NOMO-1 (cell line): ENCODE results near the gene WDR37.
"Not testable (repeated sequence)": the region's sequence is repeated elsewhere in the genome, so short reads cannot be mapped to it uniquely, and the experiment has no call there.

ENCODE experiments used
- DNase-seq, 2 experiments: peaks; one replicate each; lab custom pipeline; 2025; ENCODE audit not compliant: unreplicated experiment in 2 of 2; lab: John Stamatoyannopoulos, UW

The WDR37 gene

DNA sequence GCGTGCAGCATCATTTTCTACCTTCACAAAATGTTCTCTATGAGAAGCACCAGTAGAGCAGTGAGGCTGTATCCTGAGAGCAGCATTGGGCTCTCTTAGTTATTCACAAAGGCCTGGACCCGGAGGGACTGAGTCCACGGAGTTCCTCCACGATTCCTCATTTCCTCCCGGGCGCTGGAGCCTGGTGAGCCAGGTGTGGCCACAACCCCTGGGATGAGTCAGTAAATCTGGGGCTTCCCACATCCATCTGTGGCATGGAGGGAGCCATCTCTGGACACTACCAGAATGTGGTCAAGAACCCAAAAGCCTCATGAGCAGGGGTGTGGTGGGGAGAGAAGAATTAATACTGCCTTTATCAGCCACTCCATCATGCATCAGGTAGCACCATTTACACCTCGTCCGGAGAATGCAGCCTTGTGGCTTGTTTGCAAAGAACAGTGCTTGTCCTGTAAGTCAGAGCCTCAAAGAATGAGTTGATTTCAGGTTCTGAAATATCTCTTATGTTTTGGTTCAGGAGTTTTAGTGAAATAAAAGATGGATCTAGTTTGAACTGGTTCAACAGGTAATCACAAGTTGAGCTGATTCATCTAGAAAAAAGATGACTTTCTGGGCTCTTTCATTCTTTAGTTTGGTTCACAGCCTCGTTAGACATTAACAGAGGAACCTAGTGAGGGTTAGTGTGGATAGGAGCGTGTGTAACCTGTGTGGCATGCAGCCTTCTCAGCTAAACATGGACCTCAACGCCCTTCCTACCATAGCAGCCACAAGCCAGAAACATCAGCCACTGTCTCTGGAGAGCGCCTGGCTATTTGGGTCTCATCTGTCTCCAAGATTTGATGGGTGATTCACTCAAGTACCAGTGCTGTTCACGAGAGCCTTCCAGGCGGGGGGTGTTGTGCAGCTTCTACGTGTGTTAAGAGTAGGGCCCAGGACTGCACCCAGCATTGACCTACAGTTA is 95.2 kb downstream of the WDR37 start:
- no peak for DNase-seq

DNA sequence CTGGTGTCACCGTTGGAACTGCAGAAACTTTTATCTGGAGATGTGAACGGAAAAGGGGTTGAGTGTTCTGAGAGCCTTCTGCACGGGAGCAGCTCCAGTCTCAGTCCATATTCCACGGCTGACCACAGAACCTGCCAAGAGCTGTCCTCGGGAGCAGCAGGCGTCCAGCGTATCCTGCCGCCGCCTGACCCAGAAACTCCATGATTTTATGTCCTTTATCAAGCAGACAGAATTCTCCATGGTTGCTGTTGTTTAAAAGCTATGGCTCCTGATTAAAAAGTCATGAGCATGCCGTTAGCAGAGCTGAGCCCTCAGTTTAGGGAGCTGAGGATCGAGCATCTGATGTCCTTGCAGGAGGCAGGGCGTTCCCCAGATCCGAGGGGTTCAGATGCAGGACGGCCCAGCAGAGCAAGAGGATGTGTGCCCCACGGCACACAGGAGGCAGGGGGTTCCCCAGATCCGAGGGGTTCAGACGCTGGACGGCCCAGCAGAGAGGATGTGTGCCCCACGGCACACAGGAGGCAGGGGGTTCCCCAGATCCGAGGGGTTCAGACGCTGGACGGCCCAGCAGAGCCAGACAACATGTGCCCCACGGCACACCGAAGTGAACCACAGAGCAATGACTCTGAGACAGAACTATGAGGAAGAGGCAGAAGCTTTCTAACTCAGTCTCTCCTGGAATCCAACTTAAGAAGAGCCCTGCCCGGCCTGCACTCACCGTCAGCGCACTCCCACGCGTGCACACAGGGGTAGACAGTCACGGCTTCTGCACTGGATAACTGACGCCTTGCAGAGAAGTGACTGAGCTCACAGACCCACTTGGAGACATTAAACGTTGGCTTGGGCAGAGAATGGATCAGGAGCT is 96.4 kb downstream of the WDR37 start:
- no peak for DNase-seq

DNA sequence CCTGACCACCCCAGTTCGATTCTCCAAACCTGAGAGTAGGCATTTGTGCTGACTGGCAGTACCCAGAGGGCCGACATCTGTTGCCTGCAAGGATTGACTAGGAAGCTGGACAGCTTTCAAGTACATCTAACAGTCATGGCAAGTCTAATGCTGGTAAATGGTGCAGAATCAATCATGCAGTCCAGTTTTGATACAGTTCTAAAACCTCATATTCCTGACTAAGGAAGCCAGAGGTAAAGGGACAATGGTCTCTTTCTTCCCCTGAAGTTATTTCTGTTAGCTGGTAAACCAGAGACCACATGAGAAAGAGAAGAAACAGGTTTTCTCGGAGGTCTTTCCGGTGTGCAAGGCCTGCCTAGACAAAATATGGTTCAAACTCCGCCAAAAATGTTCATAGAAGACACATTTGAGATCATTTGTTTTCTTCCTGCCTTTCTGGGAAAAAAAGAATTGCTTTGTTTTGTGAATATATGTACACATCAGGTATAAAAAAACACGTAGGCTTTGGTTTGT is 97.1 kb downstream of the WDR37 start:
- DNase-seq: no peak

DNA sequence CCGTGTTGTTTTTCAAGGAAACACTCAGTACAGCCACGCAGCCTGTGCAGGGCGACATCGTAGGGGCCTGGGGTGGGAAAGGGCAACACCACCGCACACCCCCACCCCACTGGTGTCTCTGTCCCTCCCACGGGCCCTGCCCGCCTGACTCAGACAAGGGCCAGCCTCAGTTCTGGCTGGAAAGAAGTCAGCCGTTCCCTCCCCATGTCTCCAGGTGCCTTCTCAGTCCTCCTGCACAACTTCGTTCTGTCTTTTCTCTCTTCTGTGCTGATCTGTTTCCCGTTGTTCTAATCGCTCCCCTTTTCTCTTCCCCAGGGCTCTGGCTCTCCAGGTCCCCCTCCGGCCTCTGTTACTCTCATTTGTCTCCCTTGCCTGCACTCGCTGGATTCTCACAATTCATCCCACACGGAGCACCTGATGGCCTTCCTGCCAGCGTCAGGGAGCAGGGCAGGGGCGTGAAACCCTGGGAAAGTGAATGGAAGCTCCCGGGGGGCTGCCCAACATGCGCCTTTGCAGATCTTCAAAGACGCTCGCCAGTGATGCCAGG is 97.7 kb downstream of the WDR37 start:
- DNase-seq: no peak

DNA sequence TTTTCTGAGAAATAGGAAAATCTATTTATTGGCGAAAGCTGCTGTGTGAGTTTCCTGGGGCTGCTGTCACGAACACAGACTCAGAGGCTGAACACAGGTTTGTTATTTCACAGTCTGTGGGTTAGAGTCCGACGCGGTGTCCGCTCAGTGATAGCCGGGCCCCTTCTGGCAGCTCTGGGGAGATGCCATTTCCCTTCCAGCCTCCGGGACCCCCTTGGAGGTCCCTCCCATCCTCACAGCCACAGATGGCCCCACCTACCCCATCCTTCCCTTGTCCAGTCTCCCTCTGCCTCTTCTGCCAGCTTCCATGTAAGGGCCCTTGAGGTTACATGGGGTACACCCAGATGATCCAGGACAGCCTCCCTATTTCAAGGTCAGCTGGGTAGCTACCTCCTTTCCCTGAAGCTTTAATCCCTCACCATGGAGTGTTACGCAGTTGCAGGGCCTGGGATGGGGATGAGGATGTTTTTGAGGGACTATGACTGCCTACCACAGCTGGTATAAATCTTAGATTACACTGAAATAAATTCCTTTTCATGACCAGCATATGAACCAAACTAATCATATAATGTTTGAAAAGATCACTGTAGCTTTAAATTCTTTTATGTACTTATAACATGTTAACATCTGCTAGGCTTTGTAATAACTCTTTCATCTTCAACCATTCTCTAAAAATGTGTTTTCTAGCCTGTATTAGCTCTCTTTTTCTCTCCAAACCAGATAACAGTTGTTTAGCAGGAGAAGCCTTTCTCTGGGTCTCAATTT is 98.5 kb downstream of the WDR37 start:
- DNase-seq: no peak

DNA sequence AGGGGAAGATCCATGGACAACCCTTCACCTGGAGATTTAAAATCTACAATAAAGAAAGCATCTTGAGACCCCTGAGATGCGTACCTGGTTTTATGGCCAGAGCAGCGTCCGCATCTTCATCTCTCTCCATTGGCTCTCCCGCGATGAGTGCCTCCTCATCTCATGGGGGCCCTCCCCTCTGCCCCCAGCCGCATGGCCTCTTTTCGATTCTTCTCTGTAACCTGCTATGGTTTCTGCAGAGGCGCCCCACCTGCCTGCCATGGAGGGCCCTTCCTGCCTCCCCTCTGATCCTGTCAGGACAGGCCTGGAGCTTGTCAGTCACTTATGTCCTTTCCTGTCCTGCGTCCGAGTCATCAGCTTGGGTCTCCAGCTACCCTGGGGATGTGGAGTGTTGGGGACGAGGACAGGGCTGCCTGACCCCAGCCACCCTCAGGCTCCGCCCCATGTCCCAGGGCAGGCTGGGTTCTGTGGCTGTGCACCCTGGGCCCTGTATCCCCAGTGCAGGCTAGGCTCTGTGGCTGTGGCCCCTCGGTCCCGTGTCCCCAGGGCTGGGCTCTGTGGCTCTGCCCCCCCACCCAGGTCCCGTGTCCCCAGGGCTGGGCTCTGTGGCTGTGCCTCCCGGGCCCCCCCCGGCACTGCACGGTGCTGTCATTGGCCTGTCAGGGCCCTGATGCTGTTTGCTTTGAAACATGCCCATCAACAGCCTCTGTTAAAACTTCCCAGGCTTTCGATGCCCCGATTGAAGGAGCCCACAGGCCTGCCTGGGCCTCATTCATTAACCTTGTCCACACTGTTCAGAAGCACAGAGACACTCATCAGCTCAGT is 99.8 kb downstream of the WDR37 start:
- DNase-seq: no peak

DNA sequence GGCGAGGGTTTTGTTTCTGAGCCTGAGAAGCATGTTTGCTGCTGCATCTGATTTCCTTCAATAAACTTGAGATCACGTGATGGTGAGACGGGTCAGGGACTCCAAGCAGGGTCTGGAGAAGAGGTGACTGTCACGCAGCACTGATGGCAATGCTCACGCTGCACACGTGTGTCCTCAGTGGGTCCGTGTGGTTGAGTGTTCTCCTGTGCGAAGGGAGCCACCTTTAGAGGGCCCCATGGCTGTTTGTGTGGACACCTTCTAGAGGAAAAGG is 100.4 kb downstream of the WDR37 start:
- DNase-seq: no peak

DNA sequence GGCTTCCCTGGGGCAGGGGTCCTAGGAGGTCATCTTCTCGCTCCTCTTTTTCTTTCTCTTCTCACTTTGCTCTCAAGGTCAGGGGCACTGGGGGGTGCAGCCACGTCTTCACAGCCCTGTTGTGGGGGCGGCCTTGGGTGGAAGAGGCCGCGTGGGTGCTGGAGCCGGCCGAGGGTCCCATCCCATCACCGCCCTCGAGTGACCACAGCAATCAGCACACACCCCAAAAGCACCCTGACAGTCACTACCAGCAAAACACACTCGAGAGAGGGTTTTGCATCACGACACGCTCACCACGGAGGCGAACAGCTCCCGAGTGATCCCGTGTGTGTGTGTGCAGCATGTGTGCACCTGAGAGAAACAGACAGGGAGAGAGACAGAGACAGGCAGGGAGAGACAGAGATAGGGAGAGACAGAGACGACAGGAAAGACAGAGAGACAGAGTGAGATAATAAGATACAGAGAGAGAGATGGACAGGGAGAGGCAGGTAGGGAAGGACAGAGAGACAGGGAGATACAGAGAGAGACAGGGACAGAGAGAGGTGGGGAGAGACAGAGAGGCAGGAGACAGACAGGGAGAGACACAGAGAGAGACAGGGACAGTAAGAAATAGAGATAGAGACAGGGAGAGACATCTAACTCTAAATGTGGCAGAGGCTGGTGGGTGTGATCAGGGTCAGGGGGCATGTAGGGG is 100.9 kb downstream of the WDR37 start:
- DNase-seq: no peak

DNA sequence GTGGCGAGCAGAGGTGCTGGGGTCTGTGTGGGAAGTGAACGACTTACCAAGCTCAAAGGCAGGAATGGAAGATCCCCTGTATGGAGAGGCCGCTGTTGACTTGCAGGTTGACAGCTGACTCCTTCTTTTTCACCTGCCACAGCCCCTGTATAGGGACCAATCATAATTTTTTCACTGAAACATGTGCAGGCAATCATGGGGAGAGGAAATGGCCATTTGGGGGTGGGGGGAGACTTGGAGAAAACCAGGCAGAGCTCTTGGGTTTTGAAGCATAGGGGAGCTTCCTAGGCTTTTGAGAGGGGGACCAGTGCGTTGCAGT is 101.4 kb downstream of the WDR37 start:
- DNase-seq: no peak

DNA sequence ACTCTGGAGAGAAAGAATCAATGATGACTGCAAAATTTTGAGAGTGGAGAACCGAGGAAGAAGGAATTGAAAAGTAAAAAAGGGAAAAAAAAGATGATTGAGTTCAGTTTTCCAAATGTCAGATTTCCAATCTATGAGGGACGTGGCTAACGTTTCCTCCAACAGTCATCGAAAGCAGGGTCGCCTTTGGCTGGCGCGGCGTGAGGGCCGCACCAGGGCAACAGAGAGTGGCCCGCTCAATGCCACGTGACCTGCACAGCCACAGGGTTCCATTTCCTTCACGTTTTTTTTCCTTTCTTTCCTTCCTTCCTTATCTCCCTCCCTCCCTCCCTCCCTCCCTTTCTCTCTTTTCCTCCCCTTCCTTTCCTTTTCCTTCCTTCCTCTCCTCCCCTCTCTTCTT is 101.9 kb downstream of the WDR37 start:
- DNase-seq: no peak

DNA sequence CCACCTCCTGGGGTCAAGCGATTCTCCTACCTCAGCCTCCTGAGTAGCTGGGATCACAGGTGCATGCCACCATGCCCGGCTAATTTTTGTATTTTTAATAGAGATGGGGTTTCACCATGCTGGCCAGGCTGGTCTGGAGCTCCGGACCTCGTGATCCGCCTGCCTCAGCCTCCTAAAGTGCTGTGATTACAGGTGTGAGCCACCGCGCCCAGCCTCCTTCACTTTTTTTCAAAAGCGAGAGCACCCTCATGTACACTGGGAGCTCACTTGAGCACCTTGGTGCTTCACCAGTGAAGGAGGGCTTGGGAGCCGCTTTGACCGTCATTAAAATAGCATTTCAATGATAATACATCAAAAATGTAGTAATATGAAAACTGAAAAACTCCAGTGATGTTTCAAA is 102.4 kb downstream of the WDR37 start:
- DNase-seq: not testable (repeated sequence)

DNA sequence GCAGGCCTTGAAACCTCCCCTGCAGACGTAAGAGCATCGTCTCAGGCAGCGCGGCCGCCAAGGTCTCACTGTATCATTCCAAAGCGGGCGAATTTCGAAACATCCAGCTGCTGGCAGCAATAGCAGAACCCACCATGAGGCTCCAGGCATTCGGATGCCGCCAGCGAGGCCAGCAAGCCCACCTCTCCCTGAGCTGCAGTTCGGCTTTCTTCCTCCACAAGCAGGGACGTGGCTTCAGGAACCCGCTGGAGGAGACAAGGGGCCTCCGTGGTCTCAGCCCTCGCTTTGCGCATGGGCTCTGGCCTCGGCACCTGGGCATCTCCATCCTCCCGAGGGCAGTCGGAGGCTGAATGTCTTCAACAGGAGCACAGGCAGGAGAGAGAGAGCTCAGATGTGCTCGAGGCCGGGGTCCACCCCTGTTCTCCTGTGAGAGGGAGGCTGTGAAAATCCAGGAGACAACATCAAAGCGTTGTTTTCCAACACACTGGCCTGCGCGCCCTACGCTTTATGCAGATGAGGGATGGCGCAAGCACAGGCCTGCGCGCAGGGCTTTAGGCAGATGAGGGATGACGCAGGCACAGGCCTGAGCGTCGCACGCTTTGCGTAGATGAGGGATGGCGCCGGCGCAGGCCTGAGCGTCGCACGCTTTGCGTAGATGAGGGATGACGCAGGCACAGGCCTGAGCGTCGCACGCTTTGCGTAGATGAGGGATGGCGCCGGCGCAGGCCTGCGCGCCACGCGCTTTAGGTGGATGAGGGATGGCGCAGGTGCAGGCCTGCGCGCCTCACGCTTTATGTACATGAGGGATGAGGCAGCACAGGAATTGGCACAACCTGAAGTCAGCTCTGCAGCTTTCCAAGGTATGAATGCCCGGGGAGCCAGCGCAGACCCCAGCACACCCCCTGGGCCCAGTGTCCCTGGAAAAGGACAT is 103.2 kb downstream of the WDR37 start:
- no peak for DNase-seq

DNA sequence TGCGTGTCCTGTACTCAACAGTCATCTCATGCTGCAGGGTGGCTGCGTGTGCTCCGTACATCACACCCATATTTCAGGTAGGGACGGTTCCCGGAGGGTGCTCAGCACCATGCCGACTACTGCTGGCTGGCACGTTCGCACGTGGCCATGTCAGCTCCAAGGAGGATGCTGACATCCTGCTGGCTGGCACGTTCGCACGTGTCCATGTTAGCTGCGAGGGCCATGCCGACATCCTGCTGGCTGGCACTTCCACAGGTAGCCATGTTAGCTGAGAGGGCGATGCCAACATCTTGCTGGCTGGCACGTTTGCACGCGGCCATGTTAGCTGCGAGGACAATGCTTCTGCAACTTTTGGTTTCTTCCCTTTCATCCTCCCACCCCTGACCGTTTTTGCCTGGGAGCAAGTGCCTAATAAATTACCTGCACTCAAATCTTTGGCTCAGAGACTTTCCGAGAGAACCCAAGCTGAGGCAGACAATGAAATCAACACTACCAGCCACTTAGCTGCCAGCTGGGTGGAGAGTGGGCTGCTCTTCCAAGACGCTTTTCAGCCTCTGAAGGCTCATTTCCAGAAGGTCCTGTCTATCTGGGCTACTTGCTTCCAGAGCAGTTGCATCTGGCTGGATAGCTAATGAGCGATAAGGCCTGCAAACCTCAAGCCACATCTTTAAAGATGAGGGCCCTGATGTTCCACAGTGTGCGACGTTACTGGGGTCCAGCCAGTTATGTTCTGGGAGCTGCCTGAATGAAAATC is 104.6 kb downstream of the WDR37 start:
- no peak for DNase-seq

DNA sequence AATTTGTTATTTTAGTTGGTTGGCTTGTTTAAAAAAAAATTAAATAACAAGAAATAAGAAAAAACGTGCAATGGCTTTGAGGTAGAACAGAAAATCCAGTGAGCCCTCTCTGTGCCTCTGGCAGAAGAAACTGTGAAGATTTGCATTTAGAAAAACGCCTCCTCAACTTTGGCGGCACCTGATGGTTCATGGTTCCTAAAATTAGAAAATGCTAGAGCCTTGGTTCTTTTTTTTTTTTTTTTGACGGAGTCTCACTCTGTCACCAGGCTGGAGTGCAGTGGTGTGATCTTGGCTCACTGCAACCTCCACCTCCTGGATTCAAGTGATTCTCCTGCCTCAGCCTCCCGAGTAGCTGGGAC is 105.1 kb downstream of the WDR37 start:
- not testable (repeated sequence) for DNase-seq

DNA sequence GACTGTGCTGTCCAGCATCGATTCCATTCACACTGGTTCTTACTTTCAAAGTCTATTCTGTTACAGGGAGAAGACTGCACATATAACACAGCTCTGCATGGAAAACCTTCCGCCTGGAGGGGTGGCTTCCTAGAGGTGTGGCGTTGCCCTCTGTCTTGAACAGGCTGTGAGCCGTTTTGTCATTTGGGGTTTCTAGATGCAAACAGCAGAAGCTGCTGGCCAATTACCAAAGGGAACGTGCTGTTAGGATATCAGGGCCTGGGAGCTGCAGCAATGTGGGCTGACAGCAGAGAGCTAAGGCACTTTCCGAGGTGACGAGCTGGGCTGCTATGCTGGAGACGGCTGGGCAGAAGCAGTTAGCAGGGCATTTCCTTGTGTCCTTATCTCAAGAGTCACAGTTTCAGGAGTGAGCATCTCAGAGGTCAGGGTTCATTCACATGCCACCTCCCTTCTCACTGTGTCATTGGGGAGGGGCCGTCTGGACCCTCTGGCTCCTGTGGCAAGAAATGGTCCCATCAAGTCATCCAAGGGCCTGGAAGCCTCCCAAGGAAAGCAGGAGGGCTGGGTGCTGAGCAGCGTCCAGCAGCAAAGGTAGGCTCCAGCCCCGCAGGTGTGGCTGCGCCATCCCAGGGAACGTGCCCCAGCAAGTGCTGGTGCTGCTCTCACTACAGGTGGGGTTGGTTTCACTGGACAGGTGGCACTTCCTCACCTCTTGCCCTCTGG is 106.5 kb downstream of the WDR37 start:
- no peak for DNase-seq

DNA sequence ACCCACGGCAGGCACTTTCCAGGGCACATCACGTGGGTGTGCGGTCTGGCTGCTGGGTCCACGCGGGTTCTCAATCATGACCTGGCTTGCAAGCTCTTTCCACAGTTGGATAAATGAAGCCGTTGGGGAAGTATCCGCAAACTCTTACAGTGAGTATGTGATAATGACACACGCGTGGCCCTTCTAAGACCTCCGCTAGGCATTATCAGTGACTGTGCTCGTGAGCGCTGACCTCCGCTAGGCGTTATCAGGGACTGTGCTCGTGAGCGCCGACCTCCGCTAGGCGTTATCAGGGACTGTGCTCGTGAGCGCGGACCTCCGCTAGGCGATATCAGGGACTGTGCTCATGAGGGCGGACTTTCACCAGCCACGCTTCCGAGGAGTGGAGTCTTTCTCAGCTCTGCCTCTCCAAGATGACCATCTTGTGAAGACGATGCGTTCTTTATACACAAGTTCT is 107.0 kb downstream of the WDR37 start:
- DNase-seq: no peak

DNA sequence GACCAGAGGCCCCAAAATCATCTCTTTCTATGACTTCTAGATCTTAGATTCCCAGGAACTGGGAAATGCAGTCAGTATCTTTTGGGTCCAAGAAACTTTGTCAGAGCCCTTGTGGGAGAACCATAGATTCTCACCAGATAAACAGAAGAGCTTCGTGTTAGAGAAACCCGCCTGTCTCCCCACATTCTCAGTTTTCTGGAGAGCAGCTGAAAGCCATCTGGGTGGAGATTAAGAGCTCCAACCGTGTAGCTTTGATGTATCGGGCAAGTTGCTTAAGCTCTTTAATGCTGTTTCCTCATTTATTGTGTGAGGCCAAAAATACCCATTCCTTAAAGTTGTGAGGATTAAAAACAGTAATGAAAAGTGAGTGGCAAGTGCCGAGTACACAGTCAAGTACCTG is 107.6 kb downstream of the WDR37 start:
- DNase-seq: no peak
